GM18520 (cell line): ENCODE measurements around the gene BCR.

ENCODE experiments used
- ATAC-seq: cut with Tn5 transposase; IDR thresholded peaks from one replicate; pipeline ENCODE4 v1.9.1; 2021; ENCODE audit not compliant: unreplicated experiment

The BCR gene

DNA sequence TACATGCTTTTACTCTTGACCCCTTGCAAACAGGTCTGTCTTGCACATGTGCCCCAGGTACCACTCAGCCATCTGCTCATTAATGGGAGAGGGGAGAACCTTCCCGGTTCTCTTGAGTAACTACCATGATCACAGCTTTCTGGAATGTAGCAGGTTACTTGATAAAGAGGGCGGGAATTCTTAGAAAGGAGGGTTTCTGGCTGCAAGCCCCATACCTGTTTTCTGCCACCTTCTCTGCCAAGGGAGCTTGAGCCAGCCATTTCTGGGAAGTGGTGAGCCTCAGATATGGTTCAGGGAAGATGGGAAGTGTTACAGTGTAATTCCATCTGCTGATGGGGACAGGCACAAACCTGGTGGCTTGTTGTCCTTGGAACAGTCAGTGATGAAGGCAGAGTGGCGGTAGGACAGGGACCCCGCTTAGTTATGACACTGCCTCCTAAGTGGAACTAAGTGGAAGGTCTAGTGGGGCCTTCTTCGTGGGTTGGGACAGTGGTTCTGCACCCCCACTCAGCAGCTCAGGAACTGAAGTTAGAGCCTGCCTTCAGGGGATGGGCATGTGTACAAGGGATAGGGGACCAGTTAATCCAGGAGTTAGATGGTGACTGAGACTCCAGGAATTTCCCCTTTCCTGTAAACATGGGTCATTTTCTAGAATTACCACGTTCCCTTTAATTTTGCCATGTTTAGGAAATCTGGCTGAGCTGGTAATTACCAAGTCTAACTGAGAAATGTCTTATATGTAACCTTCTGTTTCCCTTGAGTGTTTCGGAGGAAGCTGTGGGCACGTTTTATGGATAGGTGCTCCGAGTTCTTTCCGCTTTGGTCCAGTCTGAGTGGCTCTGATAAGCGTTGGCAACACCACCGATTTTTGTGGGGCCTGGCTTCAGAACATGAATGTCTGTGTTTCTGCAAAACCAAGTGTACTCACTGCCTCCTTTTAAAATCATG, 35.3 kb downstream of the BCR start:
- ATAC-seq = no peak

DNA sequence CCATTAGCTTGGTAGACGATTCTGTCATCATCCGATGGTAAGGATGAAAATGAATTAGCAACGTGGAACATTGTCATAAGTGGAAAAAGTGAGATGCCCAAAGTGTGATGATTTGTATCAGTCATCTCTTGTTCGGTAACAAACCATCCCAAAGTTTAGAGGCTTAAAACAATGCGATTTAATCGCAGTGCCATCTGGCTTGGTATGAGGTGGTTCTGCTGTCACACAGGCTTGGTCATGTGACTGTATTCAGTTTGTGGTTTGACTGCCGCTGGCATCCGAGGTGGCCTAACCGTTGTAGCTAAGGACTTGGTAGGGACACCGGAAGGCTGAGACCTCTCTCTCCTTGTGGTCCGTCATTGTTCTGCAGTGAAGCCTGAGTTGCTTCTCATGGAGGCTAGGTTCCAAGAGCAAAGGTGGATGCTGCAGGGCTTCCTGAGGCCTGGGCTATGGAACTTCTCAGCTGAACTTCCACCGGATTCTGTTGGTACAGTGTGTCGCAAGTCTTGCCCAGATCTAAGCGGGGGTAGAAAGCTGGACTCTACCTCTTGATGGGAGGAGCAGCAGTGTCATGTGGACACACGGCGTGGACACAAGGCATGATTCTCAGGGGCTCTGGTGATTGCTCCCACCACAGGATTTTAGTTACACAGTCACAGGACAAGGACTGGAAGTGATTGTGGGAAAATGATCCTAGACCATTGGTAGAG, 36.3 kb downstream of the BCR start:
- ATAC-seq = no peak

GRCh38 chr22:23217171-23218052, 37.1 kb downstream of the BCR start:
- ATAC-seq = no peak

- ATAC-seq = no peak
Measured at GRCh38 chr22:23218053-23218866, 38.0 kb downstream of the BCR start.

- no peak for ATAC-seq
Measured at GRCh38 chr22:23218867-23219251, 38.5 kb downstream of the BCR start.

- ATAC-seq = no peak
Measured at GRCh38 chr22:23219317-23219716, 39.0 kb downstream of the BCR start.

- no peak for ATAC-seq
Measured at GRCh38 chr22:23219822-23220484, 39.6 kb downstream of the BCR start.

DNA sequence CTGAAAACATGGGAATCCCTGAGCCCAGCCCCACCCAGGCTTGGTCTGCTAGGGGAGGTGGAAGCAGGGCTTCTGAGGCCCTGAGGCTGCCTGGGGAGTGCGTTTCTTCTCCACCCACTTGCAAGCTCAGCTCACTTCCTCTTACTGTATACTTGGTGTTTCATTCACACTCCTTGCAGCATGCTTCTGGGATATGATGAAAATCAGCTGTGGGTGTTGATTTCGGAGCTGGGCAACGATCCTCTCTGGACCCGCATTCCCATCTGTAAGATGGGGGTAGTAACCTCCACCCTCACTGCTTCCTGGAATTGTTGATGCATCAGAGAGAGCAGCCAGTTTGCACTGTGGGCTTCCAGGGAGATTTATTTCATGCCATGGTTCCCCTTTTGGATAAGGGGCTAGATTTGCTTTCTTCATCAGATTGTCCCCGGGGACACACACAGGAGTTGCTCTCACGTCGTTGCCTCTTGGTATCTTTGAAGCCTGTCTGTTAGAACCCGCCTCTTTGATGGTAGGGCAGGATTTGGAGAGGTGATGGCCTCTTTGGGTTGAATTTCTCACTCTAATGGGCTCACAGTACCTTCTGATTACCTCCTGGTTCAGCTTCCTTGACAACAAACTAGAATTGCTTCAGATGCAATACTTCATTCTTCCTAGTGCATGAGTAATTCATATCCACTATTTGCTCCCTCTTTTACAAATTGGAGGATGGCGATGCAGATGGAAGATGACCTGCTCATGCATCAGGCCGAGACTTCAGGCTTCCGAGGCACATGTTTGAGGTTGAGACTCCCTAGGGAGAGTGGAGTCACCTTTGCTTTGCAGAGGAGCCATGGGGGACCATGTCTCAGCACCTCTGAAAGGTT, 40.4 kb downstream of the BCR start:
- no peak for ATAC-seq

DNA sequence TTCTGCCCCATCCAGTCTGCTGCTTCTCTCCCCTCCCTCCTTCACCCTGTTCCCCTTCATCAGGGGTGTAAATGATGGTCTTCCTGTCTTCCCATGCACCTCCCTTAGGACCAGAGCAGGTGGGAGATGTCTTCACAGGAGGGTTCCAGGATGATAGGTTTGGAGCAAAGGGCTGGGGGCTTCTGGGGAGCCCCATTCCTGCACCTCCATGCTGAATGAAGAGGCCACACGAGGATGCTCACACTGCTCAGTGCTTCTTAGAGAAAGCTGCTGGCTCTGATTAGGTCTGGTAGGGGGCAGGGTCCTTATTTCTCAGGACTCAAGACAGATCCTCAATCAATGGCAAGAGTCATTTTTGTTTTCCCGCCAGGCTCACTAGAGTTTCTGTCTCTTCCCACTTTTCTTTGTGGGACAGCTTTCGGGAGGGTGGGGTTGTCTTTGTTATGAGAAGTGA, 41.1 kb downstream of the BCR start:
- no peak for ATAC-seq

GRCh38 chr22:23222033-23222792, 41.9 kb downstream of the BCR start:
- ATAC-seq = no peak

DNA sequence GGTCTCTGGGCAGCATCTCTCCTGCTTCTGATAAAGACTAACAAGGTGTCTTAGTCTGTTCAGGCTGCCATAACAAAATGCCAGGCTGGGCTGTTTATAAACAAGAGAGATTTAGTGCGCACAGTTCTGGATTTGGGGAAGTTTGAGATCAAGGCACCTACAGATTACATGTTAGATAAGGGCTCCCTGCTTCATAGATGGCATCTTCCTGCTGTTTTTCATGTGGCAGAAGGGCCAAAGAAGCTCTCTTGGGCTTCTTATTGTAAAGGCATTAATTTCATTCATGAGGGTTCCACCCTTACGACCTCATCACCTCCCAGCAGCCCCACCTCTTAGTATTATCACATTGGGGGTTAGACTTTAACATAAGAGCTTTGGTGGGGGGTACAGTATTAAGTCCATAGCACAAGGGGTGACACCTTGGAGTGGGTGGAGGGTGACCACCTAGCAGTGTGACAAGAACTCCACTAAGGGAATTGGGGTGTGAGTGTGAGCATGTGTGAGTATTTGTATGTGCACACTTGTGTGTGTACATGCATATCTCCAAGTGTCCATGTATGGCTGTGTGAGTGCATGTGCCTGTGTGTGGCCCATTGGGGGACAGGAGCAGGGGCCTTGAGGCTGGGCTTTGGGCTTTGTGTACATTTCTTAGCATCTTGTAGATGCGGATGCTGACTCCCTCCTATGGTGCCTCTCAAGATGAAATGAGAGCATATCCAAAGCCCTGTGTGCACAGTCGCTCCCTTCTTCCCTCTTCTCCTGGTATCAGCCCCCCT, 42.7 kb downstream of the BCR start:
- no peak for ATAC-seq

GRCh38 chr22:23223569-23224317, 43.4 kb downstream of the BCR start:
- ATAC-seq = no peak

DNA sequence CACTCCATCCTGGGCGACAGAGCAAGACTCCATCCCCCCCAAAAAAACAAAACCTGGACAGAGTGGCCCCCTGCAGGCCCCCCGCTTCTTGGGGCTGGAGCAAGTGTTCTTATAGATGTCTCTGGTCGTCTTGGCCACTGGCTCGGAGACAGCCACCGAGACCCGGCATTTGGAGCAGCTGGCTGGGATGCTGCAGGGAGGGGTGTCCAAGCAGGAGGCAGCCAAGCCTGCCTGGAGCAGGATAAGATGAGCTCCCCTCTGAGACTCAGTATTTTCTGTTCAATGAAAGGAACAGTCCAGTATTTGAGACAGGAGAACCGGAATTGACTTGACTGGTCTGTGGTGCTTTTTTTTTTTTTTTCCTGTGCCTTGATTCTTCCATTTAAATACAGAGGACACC, 44.5 kb downstream of the BCR start:
- no peak for ATAC-seq

DNA sequence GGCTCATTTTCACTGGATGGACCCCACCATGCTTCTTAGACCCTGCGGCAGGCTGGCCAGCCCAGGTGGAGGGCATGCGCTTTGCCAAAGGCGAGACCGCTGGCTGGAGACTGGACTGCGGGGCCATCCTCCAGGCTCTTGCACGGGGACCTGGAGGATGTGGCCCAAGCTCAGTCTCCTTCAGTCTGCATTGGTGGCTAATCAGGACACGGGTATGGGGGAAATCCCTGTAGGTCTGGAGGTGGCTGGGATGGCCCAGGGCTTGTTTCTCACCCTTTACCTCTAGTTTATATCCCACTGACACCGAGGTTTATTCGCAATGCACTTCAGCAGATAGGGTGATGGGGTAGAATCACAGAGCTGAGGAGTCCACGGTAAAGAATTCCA, 45.0 kb downstream of the BCR start:
- ATAC-seq = no peak

DNA sequence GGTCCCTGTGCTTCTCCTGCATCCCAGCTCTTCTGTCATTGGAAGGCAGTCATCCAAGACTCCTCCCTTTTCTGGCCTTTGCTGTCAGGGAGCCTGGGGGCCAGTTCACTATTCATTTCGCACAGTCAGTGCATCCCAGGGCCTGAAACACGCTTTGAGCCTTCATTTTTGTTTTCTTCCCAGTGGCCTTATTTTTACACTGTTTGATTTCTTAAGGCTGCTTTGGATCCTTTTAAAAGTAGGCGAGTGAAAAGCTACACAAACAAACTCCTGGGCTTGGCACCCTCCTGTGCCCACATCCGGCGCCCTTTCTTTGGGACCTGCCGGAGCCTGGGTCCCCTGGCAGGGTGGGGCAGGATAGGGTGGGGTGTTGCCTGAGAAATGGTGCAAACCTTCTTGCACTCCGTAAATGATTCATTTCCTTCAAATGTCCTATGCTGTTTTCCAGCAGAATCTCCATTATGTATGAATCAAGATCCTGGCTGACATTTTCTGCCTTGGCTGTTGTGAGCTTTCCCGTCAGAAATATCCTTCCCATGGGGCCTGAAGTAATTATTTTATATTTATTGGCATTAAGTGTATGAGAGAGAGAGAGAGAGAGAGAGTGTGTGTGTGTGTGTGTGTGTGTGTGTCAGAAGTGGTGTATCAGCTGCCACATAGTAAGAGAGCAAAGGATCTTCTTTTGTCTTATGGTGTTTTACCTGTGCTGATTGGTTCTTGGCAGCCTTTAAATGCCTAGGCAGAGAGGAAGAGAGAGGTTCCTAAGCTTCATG, 45.6 kb downstream of the BCR start:
- no peak for ATAC-seq

- ATAC-seq = no peak
Measured at GRCh38 chr22:23226497-23226850, 46.2 kb downstream of the BCR start.
